CD1c-positive myeloid dendritic cell (primary cell): ENCODE data around the gene SORBS1.

ENCODE experiments used
- DNase-seq: peaks from one replicate; pipeline ENCODE4 v3.0.0-alpha.2; 2016; ENCODE audit errors: extremely low spot score

SORBS1 gene

GRCh38 chr10:95539560-95540284, 21.4 kb downstream of the SORBS1 start:
- DNase-seq, result no peak

- DNase-seq, result no peak
Observed at GRCh38 chr10:95538412-95538811, 22.8 kb downstream of the SORBS1 start.

- no peak for DNase-seq
Observed at GRCh38 chr10:95537542-95537927, 23.6 kb downstream of the SORBS1 start.

GRCh38 chr10:95536894-95537541, 24.2 kb downstream of the SORBS1 start:
- no peak for DNase-seq

- no peak for DNase-seq
Observed at GRCh38 chr10:95536017-95536416, 25.2 kb downstream of the SORBS1 start.

DNA sequence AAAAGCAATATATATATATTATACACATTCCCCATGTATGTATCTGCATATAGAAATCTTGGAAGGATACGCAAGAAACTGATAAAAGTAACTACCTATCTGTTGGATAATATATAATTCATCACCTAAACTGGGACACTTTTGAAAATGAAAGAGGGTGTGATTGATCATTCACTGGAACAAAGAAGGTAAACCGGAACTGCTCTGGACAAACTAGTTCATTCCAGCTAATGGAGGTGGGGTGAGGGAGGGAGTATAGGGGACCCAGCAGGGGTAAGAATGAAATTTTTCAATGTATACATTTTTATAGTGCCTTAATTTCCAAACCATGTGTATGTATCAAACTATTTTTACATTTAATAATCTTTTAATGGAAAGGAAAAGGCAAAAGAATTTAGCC, 25.6 kb downstream of the SORBS1 start:
- DNase-seq, result no peak

DNA sequence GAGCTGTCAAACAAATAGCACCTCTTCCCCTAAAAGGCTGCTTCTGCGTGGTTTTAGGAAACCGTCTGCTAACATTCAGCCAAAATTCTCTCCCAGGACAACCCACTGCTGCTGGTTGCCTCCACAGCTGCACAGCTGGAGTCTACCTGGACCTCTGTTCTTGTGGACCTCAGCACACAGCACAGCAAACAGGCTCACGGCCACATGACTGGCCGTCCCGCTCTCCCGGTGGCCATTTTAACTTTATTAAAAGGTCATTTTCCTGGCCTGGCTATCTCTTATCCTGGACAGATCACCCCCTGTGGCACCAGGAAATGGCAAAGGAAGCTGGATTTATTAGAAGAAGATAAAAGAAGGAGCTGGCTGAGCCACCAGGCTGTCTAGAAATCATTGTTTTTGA, 27.6 kb downstream of the SORBS1 start:
- no peak for DNase-seq

- DNase-seq, result no peak
Observed at GRCh38 chr10:95532536-95532935, 28.6 kb downstream of the SORBS1 start.

DNA sequence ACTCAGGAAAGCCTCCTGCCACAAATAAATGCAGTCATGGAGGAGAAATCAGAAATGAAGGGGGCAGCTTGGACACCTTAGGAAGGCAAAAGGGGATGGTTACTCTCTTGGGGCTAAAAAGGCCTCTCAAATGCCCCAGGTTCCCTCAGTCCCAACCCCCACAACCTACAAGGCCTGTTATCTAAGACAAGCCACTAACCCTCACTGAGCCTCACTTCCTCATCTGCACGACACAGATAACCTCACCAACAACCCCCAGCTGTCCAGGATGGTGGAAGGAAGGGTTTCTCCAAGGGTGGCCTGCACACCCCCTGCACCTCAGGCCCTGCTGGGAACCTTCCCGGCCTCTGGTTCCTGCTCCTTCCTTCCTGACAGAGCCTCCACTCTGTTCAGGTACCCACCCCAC, 29.2 kb downstream of the SORBS1 start:
- DNase-seq, result no peak

DNA sequence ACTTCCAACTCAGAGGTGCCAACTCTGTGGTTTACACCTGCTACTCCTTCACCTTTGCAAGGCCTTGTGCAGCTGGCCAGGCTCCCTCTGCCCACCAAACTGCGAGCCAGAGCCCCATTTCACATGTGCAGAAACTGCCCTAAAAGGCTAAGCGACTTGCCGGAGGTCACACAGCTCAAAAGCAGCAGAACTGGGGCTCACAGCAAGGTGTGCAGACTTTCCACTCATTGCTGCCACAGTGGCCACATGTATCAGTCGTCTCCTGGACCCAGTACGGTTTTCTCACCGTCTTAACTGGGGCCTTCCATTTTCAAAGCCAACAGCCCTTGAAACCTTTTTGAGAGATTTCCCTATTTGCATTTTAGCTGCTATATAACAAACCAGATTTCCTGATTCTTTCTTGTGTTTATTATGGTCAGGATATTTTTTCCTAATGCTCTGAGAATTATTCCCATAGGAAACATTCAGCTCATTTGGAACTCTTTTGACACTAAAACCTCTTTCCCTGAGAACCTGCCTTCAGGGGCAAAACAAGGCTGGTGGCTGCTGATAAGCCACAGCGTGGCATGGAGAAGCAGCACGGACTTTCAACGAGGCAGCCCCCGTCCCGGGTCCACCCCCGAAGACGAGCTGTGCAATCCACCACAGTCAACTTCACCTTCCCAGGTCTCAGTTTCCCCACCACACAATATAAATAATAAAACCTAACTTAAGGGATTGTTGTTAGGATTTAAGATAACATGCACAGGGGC, 29.9 kb downstream of the SORBS1 start:
- DNase-seq, result no peak

- DNase-seq, result no peak
Observed at GRCh38 chr10:95530561-95530960, 30.6 kb downstream of the SORBS1 start.

DNA sequence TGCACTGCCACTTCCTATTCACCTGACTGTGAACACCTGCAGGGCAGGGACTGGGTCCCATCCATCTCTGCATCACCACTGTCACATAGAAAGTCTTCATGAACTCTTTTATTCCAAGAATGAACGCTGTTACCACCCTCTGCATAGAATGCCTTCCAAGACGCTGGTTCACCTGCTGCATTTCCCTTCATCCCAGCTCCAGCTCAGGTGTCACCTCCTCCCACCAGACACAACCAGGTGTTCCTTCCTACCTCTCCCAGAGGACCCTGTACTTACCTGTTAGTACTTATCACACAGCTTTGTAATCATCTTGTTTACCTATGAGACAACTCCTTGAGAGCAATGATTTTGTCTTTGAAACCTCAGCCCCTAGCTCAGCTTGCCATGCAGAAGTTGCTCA, 31.1 kb downstream of the SORBS1 start:
- no peak for DNase-seq

- DNase-seq, result no peak
Observed at GRCh38 chr10:95526044-95526443, 35.1 kb downstream of the SORBS1 start.

- no peak for DNase-seq
Observed at GRCh38 chr10:95525033-95525418, 36.1 kb downstream of the SORBS1 start.

- no peak for DNase-seq
Observed at GRCh38 chr10:95524358-95525032, 36.7 kb downstream of the SORBS1 start.

DNA sequence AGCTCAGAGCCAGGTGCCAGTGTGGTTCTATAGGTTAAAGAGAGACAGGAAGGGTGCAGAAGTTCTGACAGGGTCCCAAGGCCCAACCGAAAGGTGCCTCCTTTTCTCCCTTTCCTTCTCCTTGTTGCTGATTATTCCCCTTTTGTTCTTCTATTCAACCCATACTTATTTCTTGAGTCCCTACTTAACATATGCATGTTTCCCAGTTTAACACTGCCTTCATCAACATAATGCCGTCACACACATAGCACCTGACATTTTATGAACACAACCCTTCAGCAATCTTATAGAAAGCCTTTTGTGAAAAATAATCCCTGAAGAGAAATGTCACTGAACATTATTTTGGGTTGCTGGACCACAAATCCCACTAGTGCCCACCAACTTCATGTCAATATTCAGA, 39.1 kb downstream of the SORBS1 start:
- no peak for DNase-seq

DNA sequence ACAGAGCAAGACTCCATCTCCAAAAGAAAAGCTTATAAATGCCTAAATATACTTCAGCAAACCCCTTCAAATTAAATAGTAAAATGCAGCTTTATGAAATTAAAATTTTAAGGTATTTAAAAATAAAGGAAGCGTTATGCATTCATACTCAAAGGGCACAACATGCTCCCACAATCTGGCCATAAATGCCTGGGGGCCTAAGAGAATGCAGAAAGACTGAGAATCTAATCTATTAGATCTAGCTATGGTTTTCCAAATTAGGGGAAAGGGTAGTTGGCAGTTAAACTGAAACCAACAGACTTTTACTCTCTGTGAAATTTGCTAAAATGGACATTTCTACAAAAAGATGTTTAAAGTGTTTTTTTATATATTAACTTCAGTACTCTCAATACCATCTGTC, 40.6 kb downstream of the SORBS1 start:
- no peak for DNase-seq

DNA sequence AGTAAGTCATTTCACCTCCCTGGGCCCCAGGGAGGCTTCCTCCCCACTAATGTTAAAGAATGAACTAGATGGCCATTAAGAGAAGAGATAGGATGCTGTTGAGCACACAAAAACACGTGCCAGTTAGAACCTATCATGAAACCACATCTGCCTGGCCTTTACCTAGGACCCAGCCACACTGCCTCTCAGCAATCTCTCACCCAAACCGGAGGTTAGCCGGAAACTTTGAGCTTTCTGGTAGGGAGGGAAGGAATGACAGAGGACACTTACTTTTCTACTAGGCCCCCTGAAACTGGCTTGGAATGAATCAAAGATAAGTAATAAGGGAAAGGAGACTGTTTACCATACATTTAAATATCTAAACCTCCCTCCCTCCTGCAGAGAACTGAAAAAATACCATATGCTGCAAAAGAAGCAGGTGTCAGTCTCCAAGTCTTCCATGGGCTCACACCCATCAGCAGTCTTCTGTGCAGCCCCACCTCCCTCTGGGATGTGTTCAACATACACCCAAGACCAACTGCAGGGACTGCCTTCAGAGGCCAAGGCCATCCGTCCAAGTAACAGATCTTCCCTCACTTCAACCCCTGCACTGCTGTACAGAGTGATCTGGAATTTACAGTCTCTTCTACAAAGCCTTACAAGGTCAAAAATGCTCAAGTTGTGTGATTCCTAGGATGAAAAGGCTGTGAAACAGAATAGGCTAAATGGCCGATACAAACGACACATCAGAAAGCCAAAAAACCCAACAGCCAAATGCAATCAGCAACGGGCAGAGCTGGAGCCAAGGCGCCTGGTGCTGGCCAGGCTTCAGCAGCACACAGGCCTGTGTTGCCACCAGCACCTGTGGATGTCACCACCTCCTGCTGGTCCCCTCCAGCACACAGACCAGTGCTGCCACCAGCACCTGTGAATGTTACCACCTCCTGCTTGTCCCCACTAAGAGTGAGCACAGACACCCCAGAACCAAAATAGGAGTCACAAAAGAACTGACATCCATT, 42.4 kb downstream of the SORBS1 start:
- DNase-seq, result no peak

DNA sequence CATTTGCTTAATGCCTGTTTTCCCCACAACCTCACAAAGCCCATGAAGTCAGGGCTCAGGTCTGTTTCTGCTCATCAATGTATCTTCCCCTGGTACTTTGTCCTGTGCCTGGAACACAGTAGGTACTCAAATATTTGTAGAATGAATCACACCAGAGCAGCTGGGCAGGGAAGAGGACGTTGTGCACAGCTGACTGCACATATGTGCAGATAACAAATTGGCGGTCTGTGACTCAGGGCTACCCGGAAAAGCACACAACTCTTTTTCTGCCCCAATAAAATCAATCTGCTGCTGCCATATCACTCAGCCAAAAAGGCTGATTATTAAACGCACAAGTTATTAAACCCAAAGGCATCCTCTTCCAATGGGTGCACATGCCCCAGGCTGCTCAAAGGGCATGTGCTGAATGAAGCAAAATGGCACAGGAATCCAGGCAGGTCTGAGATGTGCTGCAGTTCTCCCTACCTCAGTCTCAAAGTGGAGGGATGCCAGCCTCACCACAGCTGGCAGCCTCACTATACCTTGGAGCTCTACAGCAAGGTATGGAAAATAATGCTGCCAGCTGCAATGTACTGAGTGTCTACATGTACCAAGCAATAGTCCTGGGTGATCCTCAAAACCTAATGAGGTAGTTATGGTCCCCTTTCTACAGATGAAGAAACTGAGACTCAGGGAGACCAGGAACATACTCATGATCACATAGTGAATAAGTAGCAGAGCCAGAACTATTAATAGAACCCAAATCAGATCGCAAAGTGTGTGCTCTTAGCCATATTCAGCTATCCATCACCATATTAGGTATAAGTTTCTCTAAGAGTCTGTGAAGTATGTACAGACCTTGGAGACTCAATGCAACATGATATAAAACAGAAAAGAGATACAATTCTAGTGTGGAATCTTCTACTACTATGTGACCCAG, 43.4 kb downstream of the SORBS1 start:
- DNase-seq, result no peak

DNA sequence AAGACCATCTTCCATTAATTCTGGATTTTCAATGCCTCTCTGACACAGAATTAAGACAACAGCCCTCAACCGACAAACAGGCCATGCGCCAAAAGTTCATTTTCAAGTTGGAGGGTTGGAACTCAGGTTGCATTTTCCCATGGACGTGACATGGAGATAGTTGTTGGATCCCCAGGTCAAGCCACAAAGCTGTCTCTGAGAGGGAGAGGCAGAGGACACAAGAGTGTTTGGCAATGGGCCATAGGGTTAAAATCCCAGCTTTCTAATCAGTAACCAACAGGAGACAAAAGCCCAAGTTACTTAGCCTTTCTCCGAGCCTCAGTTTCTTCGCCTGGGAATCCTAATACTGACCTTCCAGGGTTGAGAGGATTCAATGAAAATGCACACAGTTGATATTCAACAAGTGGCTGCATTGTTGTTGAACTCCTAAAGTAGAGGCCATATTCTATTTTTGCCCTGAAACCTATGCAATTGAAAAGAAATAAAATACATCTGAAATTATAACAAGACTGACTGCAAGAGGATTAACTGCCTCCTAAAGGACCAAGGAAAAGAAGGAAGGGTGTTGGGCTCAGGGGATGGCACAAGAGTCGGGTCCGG, 44.3 kb downstream of the SORBS1 start:
- DNase-seq, result no peak
